HL-60 (cell line): Measurements from ENCODE around the gene XYLB.

ENCODE experiments used
- GABPA ChIP-seq: IDR thresholded peaks from 2 replicates; pipeline ENCODE4 v1.6.1; 2012; ENCODE audit warnings: low read depth
- POLR2AphosphoS5 ChIP-seq: IDR thresholded peaks from 2 replicates; pipeline ENCODE4 v1.6.1; 2012; ENCODE audit warnings: low read depth
- REST ChIP-seq: IDR thresholded peaks from 2 replicates; pipeline ENCODE4 v1.6.1; 2012; ENCODE audit warnings: low read depth; ENCODE audit not compliant: insufficient replicate concordance
- SPI1 ChIP-seq: IDR thresholded peaks from 2 replicates; pipeline ENCODE4 v1.6.1; 2012; ENCODE audit warnings: low read depth, mild to moderate bottlenecking, borderline replicate concordance
- TF ChIP-seq, protein P1 (sequence below): IDR thresholded peaks from one replicate; pipeline ENCODE4 v1.5.1; 2011; ENCODE audit warnings: low read length, control low read depth, inconsistent platforms; ENCODE audit not compliant: insufficient read depth

DNA sequence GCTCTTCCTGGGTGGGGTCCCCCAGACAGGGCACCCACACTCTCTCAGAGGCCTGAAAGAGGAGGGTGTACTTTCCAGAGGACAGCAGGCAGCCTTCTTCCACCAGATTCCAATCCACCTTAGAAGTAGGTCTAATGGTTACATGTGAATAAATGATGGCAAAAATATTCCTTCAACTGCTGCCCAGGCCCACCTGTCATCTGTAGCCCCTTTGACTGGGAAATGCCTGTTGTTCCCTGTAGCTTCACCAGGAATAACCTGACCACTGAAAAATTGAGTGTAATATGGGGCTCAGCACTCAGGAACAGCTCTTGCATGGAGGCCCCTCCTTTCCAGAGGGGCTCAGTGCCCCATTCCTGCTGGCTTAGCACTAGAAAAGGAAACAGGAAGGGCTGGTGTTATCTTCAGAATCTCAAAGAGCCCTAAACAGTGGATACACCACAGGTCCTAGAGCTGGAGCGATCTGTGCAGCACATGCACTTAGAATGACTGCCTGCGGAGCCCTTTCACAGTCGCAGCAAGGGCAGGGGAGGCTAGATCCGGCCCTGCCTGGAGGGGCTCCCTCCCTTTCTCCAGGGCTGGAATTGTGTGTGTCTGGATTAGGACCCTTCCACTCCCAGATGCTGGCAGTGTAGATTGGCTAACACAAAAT lies 32.3 kb upstream of the XYLB start:
- TF ChIP-seq POLR2AphosphoS5 (no peak), REST (no peak), GABPA (no peak), SPI1 (no peak)
- TF ChIP-seq, protein P1, sequence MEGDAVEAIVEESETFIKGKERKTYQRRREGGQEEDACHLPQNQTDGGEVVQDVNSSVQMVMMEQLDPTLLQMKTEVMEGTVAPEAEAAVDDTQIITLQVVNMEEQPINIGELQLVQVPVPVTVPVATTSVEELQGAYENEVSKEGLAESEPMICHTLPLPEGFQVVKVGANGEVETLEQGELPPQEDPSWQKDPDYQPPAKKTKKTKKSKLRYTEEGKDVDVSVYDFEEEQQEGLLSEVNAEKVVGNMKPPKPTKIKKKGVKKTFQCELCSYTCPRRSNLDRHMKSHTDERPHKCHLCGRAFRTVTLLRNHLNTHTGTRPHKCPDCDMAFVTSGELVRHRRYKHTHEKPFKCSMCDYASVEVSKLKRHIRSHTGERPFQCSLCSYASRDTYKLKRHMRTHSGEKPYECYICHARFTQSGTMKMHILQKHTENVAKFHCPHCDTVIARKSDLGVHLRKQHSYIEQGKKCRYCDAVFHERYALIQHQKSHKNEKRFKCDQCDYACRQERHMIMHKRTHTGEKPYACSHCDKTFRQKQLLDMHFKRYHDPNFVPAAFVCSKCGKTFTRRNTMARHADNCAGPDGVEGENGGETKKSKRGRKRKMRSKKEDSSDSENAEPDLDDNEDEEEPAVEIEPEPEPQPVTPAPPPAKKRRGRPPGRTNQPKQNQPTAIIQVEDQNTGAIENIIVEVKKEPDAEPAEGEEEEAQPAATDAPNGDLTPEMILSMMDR = no peak
